IgD-negative memory B cell (primary cell): Measurements from ENCODE around the gene UFD1. TPM values are rescaled to one million over a fixed set of nuclear protein-coding genes. Genes with fewer than 3 reads are reported as not detected.

Experiments used
- H3K27ac Mint-ChIP-seq, 3 donors: one replicate each; pipeline ENCODE4 v1.8.0; 2020 to 2022; ENCODE audit warnings: mild to moderate bottlenecking in 3 of 3, mixed read lengths in 3 of 3, moderate library complexity in 1 of 3
- H3K27me3 Mint-ChIP-seq: one replicate; pipeline ENCODE4 v1.8.0; 2021; ENCODE audit warnings: mixed read lengths
- H3K36me3 Mint-ChIP-seq: one replicate; pipeline ENCODE4 v1.8.0; 2020; ENCODE audit warnings: mild to moderate bottlenecking, mixed read lengths
- H3K4me1 Mint-ChIP-seq, 3 donors: one replicate each; pipeline ENCODE4 v1.8.0; 2020 to 2022; ENCODE audit warnings: mixed read lengths in 3 of 3, mild to moderate bottlenecking in 1 of 3
- H3K4me3 Mint-ChIP-seq, 4 donors: one replicate each; pipeline ENCODE4 v1.8.0; 2020 to 2022; ENCODE audit warnings: mild to moderate bottlenecking in 4 of 4, mixed read lengths in 4 of 4, moderate library complexity in 3 of 4
- H3K9me3 Mint-ChIP-seq, 3 donors: one replicate each; pipeline ENCODE4 v1.8.0; 2020 to 2021; ENCODE audit warnings: mixed read lengths in 3 of 3, mild to moderate bottlenecking in 1 of 3
- polyA plus RNA-seq: library from polyadenylated mRNA; unstranded; fragments of 300-500 nt; fragmentation: Illumina TruSeq; gene quantifications from one replicate; pipeline ENCODE4 v1.2.3, GENCODE V29; 2021

The UFD1 gene
- polyA plus RNA-seq, 1 donor from 2014 or later = 52.1 TPM

DNA sequence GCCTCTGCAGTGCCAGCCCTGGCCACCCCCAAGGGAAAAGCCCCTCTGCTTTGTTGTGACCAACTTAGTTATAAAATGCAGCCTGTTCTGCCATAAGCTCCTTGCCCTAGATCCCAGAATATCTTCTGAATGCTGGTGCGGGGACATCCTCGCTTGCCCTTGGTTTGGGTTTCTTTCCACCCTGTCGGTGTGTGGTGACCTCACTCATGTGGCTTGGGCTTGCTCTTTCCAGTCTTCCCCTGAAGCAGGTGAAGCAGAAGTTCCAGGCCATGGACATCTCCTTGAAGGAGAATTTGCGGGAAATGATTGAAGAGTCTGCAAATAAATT is 28.5 kb upstream of the UFD1 start:
- H3K9me3 Mint-ChIP-seq = no peaks in the 10 kb centered on the region
- peaks cover 2% of the 10 kb centered on the region for H3K36me3 Mint-ChIP-seq
- H3K27ac Mint-ChIP-seq = no peak overlapping the region

DNA sequence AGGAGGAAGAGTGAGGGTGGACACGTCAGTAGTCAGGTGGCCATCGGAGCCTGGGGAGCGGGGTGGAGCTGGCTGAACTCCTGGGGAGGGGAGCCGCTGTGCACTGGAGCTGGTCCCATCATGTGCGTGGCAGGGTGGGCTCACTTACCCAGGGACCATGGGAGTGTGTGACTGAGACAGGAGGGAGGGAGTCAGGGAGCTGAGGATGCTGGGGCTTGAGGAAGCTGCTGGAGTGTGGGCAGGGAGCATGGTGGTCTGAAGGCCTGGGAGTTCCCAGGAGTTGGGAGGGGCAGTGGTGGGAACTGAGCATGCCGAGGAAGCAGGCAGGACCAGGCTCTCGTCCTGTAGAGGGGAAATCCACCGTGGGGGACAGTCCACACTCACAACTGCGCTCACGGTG is 27.2 kb upstream of the UFD1 start:
- Mint-ChIP-seq H3K27ac (no peak overlapping the region), H3K4me1 (peaks cover 0 to 2% (median 0%) of the 10 kb centered on the region in 3 donors), H3K9me3 (no peaks in the 10 kb centered on the region), H3K27me3 (no peaks in the 10 kb centered on the region), H3K4me3 (no peak overlapping the region), H3K36me3 (peaks cover 4% of the 10 kb centered on the region)

More for the DNA sequence above, 28.5 kb upstream of the UFD1 start:
- H3K4me3 Mint-ChIP-seq = no peak overlapping the region
- H3K27me3 Mint-ChIP-seq = no peaks in the 10 kb centered on the region
- H3K4me1 Mint-ChIP-seq = peaks cover 0 to 2% (median 0%) of the 10 kb centered on the region in 3 donors

DNA sequence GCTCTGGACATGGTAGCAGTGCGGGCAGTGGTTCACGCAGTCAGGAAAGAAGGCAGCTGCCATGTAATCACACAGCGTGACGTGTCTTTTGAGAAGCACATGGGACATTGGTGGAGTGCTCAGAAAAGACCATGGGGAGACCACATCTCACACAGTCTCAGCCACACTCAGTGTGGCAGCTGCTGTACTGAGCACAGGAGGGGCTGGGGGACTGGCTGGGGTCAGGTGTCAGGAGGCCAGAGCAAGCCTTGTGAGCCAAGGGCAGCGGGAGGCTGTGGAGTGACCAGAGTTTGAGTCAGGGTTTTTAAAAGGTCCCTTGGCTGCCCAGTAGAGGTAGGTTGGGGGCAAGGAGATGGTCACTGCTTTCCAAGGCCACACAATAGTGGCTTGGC is 26.7 kb upstream of the UFD1 start:
- Mint-ChIP-seq H3K27ac (no peak overlapping the region), H3K9me3 (no peaks in the 10 kb centered on the region), H3K36me3 (peaks cover 4% of the 10 kb centered on the region), H3K4me3 (no peak overlapping the region), H3K4me1 (peaks cover 0 to 2% (median 0%) of the 10 kb centered on the region in 3 donors), H3K27me3 (no peaks in the 10 kb centered on the region)

DNA sequence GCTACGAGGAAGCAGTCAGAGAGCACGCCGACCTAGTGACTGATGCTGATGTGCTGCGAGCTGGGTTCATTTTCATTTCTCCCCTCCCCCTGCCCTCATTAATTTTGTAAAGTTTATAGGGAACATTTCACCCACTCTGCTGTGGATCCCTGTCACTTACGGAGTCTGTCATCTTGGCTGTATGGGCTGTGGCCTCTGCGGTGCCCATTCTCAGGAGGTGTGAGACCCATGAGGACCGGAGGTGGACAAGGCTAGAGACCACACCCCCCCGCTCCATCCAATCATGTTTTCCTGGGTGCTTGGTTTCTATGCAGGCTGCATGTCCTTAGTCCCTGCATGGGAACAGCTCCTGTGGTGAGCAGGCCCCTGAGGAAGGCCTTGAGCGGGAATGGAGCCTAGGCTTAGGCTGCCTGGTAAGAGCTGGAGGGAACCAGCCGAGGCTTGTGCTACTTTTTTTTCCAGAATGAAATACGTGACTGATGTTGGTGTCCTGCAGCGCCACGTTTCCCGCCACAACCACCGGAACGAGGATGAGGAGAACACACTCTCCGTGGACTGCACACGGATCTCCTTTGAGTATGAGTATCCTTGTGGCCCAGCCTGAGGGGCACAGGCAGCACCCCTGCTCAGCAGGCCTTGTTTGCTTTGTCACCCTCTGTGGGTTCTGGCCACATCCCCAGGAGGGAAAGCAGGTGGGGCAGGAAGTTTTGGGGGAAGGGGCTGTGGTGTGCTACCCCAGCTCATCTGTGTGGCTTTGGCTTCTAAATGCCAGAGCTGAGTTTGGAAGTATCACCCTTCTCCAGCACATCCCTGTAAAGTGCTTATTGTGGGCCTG is 26.1 kb upstream of the UFD1 start:
- H3K4me3 Mint-ChIP-seq = no peak overlapping the region
- H3K36me3 Mint-ChIP-seq = peaks cover 4% of the 10 kb centered on the region
- H3K27ac Mint-ChIP-seq = no peak overlapping the region
- no peaks in the 10 kb centered on the region for H3K9me3 Mint-ChIP-seq
- no peaks in the 10 kb centered on the region for H3K27me3 Mint-ChIP-seq
- peaks cover 0 to 2% (median 0%) of the 10 kb centered on the region in 3 donors for H3K4me1 Mint-ChIP-seq

DNA sequence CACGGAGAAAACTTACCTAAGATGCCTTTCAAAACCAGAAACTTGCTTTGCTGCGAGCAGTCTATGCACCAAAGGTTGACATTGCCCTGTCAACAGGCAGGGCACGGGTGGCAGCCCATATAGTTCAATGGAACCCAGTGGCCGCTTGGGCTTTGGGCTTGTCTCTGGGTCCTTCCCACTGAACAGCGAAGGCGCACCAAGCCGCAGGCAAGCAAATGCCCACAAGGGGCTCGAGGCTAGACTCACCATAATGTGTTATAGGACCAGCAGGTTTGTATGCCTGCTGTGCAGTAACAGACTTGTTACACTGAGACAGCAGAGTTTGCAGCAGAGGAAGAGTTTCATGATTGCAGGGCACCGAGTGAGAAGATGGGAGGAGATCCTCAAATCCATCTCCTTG is 24.9 kb upstream of the UFD1 start:
- peaks cover 0 to 2% (median 0%) of the 10 kb centered on the region in 3 donors for H3K4me1 Mint-ChIP-seq
- no peak overlapping the region for H3K27ac Mint-ChIP-seq
- H3K27me3 Mint-ChIP-seq = no peaks in the 10 kb centered on the region
- peaks cover 4% of the 10 kb centered on the region for H3K36me3 Mint-ChIP-seq
- no peaks in the 10 kb centered on the region for H3K9me3 Mint-ChIP-seq
- H3K4me3 Mint-ChIP-seq = no peak overlapping the region

DNA sequence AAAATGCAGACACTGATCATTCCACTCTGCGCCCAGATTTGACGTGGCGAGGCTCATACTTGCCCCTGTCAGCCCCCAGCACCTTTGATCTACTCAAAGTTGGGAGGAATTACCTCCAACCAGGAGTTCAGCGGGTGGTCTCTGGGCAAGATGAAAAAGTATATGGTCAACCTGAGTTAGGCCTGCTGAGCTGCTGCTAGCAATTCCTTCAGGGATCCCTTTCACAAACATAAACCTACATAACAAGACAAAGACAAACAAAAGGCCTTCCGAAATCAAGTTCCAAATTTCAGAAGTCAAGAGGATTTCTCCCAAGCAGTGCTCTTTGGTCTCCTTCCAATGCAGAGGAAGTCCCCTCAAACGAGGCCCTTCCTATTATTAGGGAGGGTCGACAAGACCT is 24.4 kb upstream of the UFD1 start:
- Mint-ChIP-seq H3K36me3 (peaks cover 4% of the 10 kb centered on the region), H3K27ac (no peak overlapping the region), H3K4me3 (no peak overlapping the region), H3K4me1 (peaks cover 0 to 2% (median 0%) of the 10 kb centered on the region in 3 donors), H3K27me3 (no peaks in the 10 kb centered on the region), H3K9me3 (no peaks in the 10 kb centered on the region)

DNA sequence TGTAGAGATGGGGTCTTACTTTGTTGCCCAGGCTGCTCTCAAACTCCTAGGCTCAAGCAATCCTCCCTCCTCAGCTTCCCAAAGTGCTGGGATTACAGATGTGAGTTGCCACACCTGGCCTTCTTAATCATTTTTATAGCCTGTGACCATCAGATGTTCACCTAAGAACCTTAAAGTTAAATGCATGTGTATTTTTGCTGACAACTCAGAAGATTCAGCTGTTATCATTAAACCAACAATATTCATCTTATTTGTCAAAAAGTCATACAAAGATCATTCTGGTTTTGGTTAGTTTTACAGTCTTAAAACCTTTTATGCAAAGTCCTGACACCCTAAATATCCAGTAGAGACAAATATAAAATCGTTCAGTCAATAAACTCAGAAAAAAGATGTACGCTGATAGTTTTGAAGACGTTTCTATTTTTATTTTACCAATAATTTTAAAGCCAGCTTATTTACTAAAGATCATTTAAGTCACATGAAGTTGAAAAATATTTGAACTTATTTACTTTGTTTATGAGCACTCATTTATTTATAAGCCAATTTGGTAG is 23.0 kb upstream of the UFD1 start:
- Mint-ChIP-seq H3K27ac (no peak overlapping the region), H3K36me3 (peaks cover 4% of the 10 kb centered on the region), H3K4me1 (peaks cover 0 to 2% (median 0%) of the 10 kb centered on the region in 3 donors)

DNA sequence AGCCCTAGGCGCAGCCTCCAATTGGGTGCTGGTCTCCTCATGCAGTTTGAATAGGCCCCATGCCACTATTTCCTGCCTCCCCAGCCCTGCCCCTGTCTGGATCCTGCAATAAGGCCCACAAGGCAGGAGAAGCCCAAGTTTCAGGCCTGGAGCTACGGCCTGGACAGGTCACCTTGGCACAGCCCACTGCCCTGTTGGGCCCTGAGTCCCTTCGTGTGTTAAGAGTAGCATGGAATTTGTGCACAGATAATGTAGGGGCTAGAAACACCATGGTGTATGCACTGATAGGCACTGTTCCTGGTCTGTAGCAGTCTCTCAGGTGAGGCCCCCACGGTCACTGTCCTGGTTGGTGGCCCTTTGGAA is 20.9 kb upstream of the UFD1 start:
- Mint-ChIP-seq H3K36me3 (peaks cover 2% of the 10 kb centered on the region), H3K27ac (no peak overlapping the region), H3K4me1 (peaks cover 0 to 1% (median 0%) of the 10 kb centered on the region in 3 donors), H3K9me3 (no peaks in the 10 kb centered on the region), H3K27me3 (no peaks in the 10 kb centered on the region), H3K4me3 (no peak overlapping the region)

More for the DNA sequence above, 23.0 kb upstream of the UFD1 start:
- Mint-ChIP-seq H3K9me3 (no peaks in the 10 kb centered on the region), H3K27me3 (no peaks in the 10 kb centered on the region), H3K4me3 (no peak overlapping the region)

DNA sequence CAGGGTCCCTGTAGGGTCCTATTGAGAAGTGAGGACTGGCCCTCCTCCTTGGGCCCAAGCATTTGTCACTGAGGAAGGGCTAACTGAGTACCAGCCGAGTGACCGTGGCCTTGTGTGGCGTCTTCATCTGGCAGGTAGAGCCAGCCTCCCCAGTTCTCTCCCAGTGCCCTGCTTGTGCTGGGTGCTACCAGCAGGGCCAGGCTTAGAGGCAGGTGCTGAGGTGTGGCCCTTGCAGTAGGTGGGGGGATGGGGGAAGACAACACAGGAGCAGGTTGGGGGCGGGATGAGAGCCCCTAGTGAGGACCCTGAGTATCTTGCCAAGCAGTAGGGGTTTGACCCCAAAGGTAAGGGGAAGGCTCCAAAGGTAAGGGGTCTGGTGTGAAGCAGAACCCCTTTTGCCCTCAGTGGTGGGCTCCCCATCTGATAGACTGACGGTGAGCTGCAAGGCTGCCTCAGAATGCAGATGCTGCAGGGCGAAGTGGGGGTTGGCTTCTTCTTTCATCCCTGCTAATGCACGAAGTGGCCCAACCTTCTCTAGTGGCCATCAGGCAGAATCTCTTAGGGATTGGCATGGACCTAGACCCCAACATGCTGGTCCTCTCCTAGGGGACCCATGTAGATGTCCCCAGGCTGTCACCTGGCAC is 20.4 kb upstream of the UFD1 start:
- Mint-ChIP-seq H3K27ac (no peak overlapping the region), H3K36me3 (peaks cover 2% of the 10 kb centered on the region), H3K4me1 (peaks cover 0 to 1% (median 0%) of the 10 kb centered on the region in 3 donors), H3K27me3 (no peaks in the 10 kb centered on the region), H3K9me3 (no peaks in the 10 kb centered on the region), H3K4me3 (no peak overlapping the region)

DNA sequence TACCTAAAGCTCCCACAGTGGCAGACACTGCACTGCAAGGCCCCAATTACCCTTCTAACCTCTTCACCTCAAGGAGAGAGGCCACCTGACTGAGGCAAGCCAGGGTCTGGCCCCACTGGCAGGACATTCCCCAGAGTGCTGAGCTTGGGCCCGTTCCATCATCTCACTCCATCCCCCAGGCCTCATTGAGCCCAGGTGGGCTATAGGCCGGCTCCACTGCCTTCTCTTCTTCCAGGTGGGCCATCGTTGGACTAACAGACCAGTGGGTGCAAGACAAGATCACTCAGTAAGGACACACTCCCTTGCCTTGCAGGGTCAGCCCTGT is 19.8 kb upstream of the UFD1 start:
- Mint-ChIP-seq H3K4me3 (no peak overlapping the region), H3K9me3 (no peaks in the 10 kb centered on the region), H3K36me3 (peaks cover 2% of the 10 kb centered on the region), H3K4me1 (peaks cover 0 to 1% (median 0%) of the 10 kb centered on the region in 3 donors), H3K27ac (no peak overlapping the region), H3K27me3 (no peaks in the 10 kb centered on the region)

DNA sequence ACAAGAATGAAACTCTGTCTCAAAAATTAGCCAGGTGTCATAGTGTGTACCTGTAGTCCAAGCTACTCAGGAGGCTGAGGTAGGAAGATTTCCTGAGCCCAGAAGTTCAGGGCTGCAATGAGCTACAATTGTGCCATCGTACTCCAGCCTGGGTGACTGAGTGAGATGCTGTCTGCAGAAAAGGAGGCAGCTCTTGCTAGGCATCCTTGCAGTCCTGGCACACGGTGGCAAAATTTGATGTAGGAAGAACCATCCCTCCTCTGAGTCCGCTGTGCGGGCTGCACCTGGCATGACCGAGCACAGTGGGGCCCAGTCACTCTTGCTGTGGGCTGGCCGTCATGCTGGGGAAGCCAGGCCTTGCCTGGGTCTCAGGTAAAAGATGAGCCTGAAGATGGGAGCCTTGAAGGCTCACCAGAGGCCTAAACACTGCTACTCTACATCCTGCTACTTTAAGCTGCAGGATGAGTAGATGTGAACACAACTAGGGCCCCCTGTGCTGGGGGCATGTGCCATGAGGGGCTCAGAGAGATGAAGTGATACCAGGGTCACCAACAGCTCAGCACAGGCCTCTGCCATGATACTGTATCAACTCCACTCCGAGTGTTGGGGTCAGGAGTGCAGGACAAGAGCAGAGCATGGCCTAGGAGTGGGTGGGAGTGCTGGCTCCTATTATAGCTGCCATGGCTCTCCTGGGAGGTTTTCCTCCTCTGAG is 19.3 kb upstream of the UFD1 start:
- no peak overlapping the region for H3K27ac Mint-ChIP-seq

DNA sequence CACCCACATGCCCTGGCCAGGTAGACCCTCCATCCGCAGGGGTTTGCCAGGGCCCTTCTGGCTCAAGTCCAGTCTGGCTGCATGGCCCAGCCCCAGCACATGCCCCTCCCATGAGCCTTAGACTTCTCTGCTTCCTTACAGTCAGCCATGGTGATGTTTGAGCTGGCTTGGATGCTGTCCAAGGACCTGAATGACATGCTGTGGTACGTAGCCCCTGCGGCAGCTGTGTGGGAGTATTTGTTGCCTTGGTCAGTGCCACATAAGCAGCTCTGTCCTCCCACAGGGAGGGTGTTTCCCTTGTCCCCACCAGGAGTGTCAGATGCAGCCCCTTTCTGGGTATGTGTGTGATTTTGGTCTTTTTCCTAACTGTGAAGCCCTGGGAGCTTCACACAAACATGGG is 18.3 kb upstream of the UFD1 start:
- Mint-ChIP-seq H3K27ac (no peak overlapping the region), H3K36me3 (peaks cover 2% of the 10 kb centered on the region), H3K9me3 (no peaks in the 10 kb centered on the region), H3K27me3 (no peaks in the 10 kb centered on the region), H3K4me3 (no peak overlapping the region), H3K4me1 (peaks cover 0 to 1% (median 0%) of the 10 kb centered on the region in 3 donors)

More for the DNA sequence above, 19.3 kb upstream of the UFD1 start:
- Mint-ChIP-seq H3K9me3 (no peaks in the 10 kb centered on the region), H3K27me3 (no peaks in the 10 kb centered on the region), H3K4me1 (peaks cover 0 to 1% (median 0%) of the 10 kb centered on the region in 3 donors), H3K36me3 (peaks cover 2% of the 10 kb centered on the region), H3K4me3 (no peak overlapping the region)

DNA sequence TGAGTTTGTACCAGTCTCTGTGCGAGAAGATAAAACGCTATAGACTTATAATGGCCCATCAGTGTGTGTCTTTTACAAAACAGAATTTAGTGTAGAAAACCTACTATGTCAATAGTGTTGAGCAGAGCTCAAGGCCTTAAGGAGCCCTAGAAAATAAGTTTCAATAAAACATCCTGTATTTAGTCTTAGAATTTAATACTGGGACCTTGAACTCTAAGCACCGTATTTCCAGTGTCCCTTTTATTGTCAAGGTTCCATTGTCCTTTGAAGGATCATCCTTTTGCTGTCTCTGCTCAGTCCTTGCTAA is 17.3 kb upstream of the UFD1 start:
- Mint-ChIP-seq H3K9me3 (no peaks in the 10 kb centered on the region), H3K4me1 (peaks cover 0 to 1% (median 0%) of the 10 kb centered on the region in 3 donors), H3K4me3 (no peak overlapping the region), H3K27ac (no peak overlapping the region), H3K36me3 (no peaks in the 10 kb centered on the region), H3K27me3 (no peaks in the 10 kb centered on the region)

DNA sequence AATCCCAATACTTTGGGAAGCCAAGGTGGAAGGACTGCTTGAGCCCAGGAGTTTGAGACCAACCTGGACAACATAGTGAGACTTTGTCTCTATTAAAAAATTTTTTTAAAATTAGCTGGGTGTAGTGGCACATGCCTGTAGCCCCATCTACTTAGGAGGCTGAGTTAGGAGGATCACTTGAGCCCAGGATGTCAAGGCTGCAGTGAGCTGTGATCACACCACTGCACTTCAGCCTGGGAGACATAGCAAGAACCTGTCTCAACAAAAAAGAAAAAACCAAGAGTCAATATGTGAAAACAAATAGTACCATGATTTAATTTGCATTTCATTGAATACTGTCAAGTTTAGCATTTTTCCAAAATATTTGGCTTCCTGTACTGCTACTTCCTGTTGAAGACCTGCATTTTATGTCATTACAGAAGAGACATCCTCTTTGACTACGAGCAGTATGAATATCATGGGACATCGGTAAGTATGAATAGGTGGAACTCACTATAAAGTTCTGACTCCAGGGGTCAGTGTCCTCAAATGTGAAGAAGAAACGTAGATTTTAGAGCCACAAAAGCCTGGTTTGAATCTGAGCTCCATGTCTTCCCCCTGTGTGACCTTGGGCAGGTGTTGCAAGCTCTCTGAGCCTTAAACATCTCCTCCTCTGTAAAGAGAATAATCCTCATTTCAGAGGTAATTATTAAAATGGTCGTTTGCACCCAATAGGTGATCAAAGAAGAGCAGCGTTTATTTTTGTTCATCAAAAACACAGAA is 16.8 kb upstream of the UFD1 start:
- no peaks in the 10 kb centered on the region for H3K36me3 Mint-ChIP-seq
- H3K4me1 Mint-ChIP-seq = peaks cover 0 to 1% (median 0%) of the 10 kb centered on the region in 3 donors
- H3K4me3 Mint-ChIP-seq = no peak overlapping the region
- no peaks in the 10 kb centered on the region for H3K27me3 Mint-ChIP-seq
- H3K9me3 Mint-ChIP-seq = no peaks in the 10 kb centered on the region
- no peak overlapping the region for H3K27ac Mint-ChIP-seq

DNA sequence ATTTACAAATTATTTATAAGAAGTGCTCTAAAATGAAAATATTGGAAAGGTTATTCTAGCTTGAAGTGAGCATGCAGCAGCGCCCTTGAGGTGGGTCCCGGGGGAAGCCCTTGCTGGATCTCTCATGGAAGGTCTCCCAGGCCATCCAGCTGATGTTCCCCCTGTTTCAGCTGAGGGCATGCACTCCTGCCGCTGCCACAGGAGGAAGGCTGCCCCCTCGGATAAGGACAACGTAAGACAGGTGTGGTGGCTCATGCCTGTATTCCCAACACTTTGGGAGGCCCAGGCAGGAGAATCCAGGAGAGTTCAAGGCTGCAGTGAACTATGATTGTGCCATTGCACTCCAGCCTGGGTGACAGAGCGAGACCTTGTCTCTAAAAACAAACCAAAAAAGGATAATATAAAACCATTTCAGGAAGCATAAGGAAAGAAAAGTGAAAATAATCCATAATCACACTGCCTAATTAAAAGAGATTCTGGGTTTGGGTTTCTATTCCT is 15.7 kb upstream of the UFD1 start:
- no peaks in the 10 kb centered on the region for H3K9me3 Mint-ChIP-seq
- no peaks in the 10 kb centered on the region for H3K36me3 Mint-ChIP-seq
- no peak overlapping the region for H3K27ac Mint-ChIP-seq
- H3K27me3 Mint-ChIP-seq = no peaks in the 10 kb centered on the region
- H3K4me1 Mint-ChIP-seq = peaks cover 0 to 2% (median 1%) of the 10 kb centered on the region in 3 donors
- no peak overlapping the region for H3K4me3 Mint-ChIP-seq
